ENCODE results near the gene MIPOL1.
A peak's percentile ranks its signal among the peaks of the same experiment; 100 is the strongest.

Gene MIPOL1

GRCh38 chr14:37252434-37252833, 54.7 kb downstream of the MIPOL1 start:
- Histone ChIP-seq H3K27ac (no peak overlapping the region), H3K36me3 (replicated peaks) (peaks cover 2% of the 10 kb centered on the region), H3K4me3 (ENCODE audit: low read depth, low read length) (no peak overlapping the region), H3K27me3 (replicated peaks) (no peaks in the 10 kb centered on the region)
- no peak for TF ChIP-seq CTCF (IDR thresholded peaks at IDR 0.05; ENCODE audit: low read depth, low read length, missing control alignments)
- DNase-seq = no peak
- in situ Hi-C loops (cut with HindIII; ENCODE audit: low pct_ligation_motif_present, low sequenced_read_pairs) = no loop called here

GRCh38 chr14:37253905-37254304, 56.2 kb downstream of the MIPOL1 start:
- in situ Hi-C loops (cut with HindIII; ENCODE audit: low pct_ligation_motif_present, low sequenced_read_pairs) = no loop called here
- no peak for TF ChIP-seq CTCF (IDR thresholded peaks at IDR 0.05; ENCODE audit: low read depth, low read length, missing control alignments)
- Histone ChIP-seq H3K36me3 (replicated peaks) (no peaks in the 10 kb centered on the region), H3K27ac (no peak overlapping the region), H3K4me3 (ENCODE audit: low read depth, low read length) (no peak overlapping the region), H3K27me3 (replicated peaks) (no peaks in the 10 kb centered on the region)
- peak; percentile 88 for DNase-seq

GRCh38 chr14:37254411-37254947, 56.7 kb downstream of the MIPOL1 start:
- no peak for TF ChIP-seq CTCF (IDR thresholded peaks at IDR 0.05; ENCODE audit: low read depth, low read length, missing control alignments)
- H3K4me3 ChIP-seq (ENCODE audit: low read depth, low read length) = no peak overlapping the region
- no peak overlapping the region for H3K27ac ChIP-seq
- no peak for DNase-seq
- no peaks in the 10 kb centered on the region for H3K27me3 ChIP-seq (replicated peaks)
- no peaks in the 10 kb centered on the region for H3K36me3 ChIP-seq (replicated peaks)
- in situ Hi-C loops (cut with HindIII; ENCODE audit: low pct_ligation_motif_present, low sequenced_read_pairs) = no loop called here

- Histone ChIP-seq H3K4me3 (ENCODE audit: low read depth, low read length) (no peak overlapping the region), H3K27me3 (replicated peaks) (no peaks in the 10 kb centered on the region), H3K27ac (no peak overlapping the region), H3K36me3 (replicated peaks) (no peaks in the 10 kb centered on the region)
- TF ChIP-seq CTCF (IDR thresholded peaks at IDR 0.05; ENCODE audit: low read depth, low read length, missing control alignments) = no peak
- in situ Hi-C loops (cut with HindIII; ENCODE audit: low pct_ligation_motif_present, low sequenced_read_pairs) = no loop called here
- no peak for DNase-seq
Observed at GRCh38 chr14:37257501-37258070, 59.8 kb downstream of the MIPOL1 start.

- Histone ChIP-seq H3K36me3 (replicated peaks) (no peaks in the 10 kb centered on the region), H3K4me3 (ENCODE audit: low read depth, low read length) (no peak overlapping the region), H3K27ac (no peak overlapping the region), H3K27me3 (replicated peaks) (no peaks in the 10 kb centered on the region)
- TF ChIP-seq CTCF (IDR thresholded peaks at IDR 0.05; ENCODE audit: low read depth, low read length, missing control alignments) = no peak
- no peak for DNase-seq
- in situ Hi-C loops (cut with HindIII; ENCODE audit: low pct_ligation_motif_present, low sequenced_read_pairs) = no loop called here
Observed at GRCh38 chr14:37262649-37263048, 64.9 kb downstream of the MIPOL1 start.
